Stimulated activated CD4-positive, alpha-beta T cell treated with anti-CD3 and anti-CD28 coated beads, TNF-alpha, amount 100 ng/mL, for 48 hours (primary cell): ENCODE results near the gene HAUS7.

Experiments used
- DNase-seq, 3 donors: peaks; one replicate each; pipeline ENCODE4 v3.0.0-alpha.2; 2020; ENCODE audit warnings: low read depth in 3 of 3

Gene HAUS7

GRCh38 chrX:153438532-153438931, 31.8 kb downstream of the HAUS7 start:
- DNase-seq: no peak

GRCh38 chrX:153435845-153436244, 34.5 kb downstream of the HAUS7 start:
- DNase-seq: no peak

- DNase-seq: no peak
Measured at GRCh38 chrX:153434801-153435200, 35.6 kb downstream of the HAUS7 start.

- no peak for DNase-seq
Measured at GRCh38 chrX:153433781-153434285, 36.5 kb downstream of the HAUS7 start.

- DNase-seq: no peak
Measured at GRCh38 chrX:153433161-153433680, 37.2 kb downstream of the HAUS7 start.

GRCh38 chrX:153430796-153431195, 39.6 kb downstream of the HAUS7 start:
- no peak for DNase-seq

- DNase-seq: no peak
Measured at GRCh38 chrX:153426204-153426603, 44.2 kb downstream of the HAUS7 start.

- no peak for DNase-seq
Measured at GRCh38 chrX:153423652-153424051, 46.7 kb downstream of the HAUS7 start.

- no peak for DNase-seq
Measured at GRCh38 chrX:153421856-153422255, 48.5 kb downstream of the HAUS7 start.

- no peak for DNase-seq
Measured at GRCh38 chrX:153420851-153421599, 49.4 kb downstream of the HAUS7 start.

- DNase-seq: no peak
Measured at GRCh38 chrX:153417637-153418036, 52.7 kb downstream of the HAUS7 start.

GRCh38 chrX:153416781-153417450, 53.5 kb downstream of the HAUS7 start:
- no peak for DNase-seq

- no peak for DNase-seq
Measured at GRCh38 chrX:153414856-153415510, 55.4 kb downstream of the HAUS7 start.

GRCh38 chrX:153413731-153414130, 56.6 kb downstream of the HAUS7 start:
- no peak for DNase-seq

GRCh38 chrX:153412746-153413720, 57.3 kb downstream of the HAUS7 start:
- DNase-seq: no peak

- DNase-seq: no peak
Measured at GRCh38 chrX:153411988-153412574, 58.3 kb downstream of the HAUS7 start.

GRCh38 chrX:153411255-153411987, 59.0 kb downstream of the HAUS7 start, which contains the start of gene ZFP92:
ZFP92 (plus strand) TSS chrX:153411472; CDS start chrX:153418323, 6,851 bp downstream.
- DNase-seq: peak in 2 of 3 donors; percentile 7 to 26

- no peak for DNase-seq
Measured at GRCh38 chrX:153410888-153411254, 59.5 kb downstream of the HAUS7 start.

GRCh38 chrX:153410373-153410772, 60.0 kb downstream of the HAUS7 start:
- DNase-seq: no peak
